ENCODE data around the gene CCDC191. TPM values are rescaled to one million over a fixed set of nuclear protein-coding genes. Genes with fewer than 3 reads are reported as not detected.

Gene CCDC191
- total RNA-seq, 1 experiment from 2014 or later, result 0.56 TPM

DNA sequence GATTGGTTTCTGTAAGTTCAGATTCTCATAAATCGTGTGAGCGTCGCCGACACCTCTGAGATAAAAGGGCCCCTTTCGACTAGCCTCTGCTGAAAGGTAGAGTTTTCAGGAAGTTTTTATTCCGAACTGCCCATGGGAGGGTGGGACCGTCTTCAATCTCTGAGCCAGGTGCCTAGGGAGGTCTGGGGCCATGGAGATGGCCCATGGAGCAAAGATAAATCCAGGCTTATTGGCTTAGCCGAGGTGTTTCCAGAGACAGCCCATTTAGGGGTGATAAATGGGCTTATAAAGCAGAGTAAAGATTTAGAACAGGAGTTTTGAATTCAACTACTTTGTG lies 653 bp upstream of the CCDC191 start:
- DNase-seq (ENCODE audit: low spot score), result no peak

DNA sequence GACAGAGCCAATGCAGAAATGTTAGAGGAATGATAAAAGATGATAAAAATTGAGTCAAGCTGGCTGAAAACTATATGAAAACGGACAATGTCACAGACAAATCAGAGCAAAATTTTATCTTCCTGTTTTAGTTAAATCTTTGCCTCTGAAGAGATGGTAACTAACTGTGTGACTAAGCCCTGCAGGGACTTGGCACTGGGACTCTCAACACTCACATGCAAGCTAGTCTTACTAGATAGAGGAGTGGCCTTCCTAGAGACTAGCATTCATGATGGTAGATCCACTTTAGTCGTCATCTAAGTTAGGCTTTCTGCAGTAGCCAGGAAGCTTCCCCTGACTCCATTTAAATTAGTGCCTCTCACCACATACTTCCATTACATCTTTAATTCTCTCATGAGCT lies 4.1 kb downstream of the CCDC191 start:
- DNase-seq (ENCODE audit: low spot score), result no peak

DNA sequence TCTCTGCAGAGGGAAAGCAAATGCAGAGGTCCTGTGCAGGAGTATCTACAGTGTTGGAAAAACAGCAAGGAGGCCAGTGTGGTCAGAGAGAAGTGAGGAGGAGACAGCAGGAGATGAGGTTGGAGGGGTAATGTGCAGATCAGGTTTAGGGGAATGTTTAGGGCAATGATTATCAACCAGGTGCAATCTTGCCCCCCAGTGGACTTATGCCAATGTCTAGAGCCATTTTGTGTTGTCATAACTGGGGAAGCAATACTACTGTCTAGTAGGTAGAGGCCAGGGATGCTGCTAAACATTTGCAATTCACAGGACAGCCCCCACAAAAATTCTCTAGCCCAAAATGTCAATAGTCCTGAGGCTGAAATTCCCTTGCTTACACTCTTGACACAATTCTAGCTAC lies 13.1 kb downstream of the CCDC191 start:
- DNase-seq (ENCODE audit: low spot score), result no peak

DNA sequence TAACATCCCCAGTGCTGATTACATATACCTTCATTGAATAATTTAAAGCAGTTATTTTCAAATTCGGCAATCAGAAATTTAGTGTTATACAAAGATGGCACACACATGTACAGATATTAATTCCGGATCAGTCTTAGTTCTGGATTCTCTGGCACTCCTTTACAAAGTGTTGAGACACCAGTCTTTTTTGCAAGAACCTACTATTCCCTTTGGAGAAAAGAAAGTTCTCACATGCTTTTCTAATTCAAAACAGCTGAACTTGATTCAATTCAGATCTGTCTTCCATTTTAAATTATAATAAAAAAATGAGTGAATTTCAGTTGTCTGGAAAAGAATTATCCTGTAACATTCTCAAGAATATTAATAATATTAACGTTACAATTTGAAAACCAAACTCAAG lies 20.4 kb downstream of the CCDC191 start:
- DNase-seq (ENCODE audit: low spot score), result no peak

DNA sequence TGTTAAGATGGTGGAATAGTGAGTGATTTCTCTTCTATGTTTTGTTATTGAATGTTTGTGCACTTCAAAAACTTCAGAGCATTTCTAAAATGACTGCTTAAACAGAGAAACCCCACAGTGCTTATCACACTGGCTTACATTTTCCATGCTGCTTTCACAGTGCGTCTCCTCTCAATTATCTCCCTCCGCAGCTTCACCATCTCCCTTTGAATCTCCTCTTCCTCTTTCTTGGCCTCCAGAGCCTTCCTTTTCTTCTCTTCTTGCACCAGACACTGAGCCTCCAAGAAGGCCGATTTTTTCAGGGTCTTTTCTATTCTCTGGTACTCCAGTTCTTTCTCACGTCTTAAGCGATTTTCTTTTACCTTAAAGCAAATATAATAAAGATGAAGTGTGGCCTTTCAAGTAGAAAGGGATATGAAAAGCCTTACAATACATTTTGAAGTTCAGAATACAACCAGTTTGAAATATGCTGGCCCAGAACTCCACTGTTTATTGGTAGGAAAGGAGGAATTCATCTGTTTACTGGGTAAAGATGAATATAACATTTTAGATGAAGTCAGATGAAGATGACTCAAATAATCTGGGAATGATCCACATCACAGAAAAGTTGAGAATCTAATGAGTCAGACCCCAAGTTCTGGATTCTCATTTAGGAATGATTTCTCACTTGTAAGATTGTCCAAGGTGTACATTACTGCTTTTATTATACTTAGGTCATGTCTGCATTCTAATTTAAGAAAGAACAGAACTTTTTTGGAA lies 21.4 kb downstream of the CCDC191 start:
- DNase-seq (ENCODE audit: low spot score), result no peak

DNA sequence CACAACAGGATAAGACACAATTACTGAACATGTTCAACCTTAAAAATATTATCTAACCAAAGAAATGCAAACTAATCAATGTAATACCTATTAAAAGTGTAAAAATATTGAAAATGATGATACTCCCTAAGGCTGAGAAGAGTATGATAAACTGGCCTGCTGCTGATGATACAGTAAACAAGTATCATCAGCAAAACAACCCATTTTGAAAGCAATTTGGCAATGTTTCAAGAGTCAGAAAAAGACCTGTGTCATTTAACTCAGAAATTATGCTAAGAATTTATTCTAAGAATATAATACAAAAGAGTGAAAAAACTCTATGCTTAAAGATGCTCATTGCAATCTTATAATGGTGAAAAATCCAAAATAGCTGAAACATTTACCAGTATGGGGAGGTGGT lies 22.1 kb downstream of the CCDC191 start:
- DNase-seq (ENCODE audit: low spot score), result no peak

DNA sequence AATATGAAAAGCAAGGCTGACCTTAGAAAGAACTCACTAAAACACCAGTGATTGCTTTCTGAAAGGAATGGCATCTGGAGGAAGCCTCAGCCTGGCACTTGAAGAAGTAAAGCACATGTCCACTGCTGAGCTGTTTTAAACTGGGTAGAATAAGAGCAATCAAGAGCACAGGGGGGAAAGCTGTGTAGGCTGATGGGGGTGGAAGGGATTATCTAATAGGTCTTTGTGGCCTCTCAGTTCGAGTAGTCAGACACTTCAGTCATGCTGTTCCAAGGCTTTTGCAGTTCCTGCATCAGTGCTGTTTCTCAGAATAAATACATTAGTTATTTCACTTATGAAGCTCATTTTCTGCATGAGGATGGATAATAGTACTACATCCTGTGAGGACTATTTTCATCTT lies 22.6 kb downstream of the CCDC191 start:
- no peak for DNase-seq (ENCODE audit: low spot score)

DNA sequence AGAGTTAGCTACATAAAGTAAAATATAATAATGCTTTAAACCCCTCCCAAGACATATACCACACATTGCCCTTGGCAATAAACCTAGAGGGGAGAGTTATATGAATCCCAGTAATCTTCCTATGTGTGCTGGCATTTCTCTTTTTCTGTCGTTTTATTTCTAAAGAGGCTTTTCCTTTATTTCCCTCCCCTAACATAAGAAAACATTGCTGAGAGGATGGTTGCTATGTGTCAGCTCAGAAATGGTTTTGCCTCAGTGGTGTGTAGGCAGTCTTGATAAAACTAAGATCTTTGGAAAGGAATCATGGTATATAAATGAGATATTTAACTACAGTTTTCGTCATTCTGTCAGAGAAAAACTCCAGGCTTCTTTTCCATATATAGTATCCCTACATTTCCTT lies 30.0 kb downstream of the CCDC191 start:
- DNase-seq (ENCODE audit: low spot score), result no peak

DNA sequence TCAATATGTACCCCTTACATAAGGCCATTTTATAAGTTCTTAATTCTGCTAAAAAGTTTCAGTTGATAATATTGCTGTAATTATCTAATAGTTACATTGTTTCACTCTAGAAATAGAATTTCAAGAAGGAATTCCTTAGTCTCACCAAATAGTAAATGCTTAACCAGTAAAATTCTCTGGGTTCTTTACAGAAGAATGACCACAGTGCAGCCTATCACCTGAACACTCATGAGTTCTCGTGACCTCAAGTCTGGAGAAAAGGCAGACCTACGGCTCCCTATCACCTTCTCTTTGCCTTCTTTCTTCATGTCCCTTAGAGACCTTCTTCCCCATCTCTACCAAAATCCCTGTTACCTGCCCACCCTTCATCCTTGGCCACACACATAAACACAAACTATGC lies 30.9 kb downstream of the CCDC191 start:
- no peak for DNase-seq (ENCODE audit: low spot score)

DNA sequence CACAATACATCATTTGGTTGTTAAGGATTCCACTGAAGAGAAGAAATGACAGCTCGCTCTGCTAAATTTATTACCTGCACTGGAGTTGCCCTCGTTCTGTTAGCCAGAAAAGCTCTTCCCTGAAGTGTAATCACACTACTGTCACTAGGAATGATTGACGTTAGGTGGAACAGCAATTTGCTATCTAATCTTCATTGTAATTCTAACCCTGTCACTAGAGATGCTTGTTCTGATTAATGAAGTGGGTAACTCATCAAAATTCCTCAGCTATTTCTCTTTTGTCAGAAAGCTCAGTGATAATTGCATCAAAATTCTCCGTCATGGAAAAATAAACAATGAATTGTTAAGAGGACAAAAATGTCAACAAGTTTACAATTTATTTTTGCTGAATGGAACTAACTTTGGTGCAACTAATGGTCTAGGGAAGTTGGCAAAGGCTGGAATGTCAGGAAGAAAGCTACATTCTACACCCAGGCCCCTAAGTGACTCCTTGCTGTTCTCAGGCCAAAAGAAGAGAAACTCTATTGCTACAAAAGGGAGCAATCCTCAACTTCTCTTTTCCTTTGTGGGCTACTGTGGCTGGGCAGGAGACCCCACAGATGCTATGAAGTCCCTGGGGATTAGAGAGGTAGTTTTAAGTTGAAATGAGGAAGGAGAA lies 34.1 kb downstream of the CCDC191 start:
- no peak for DNase-seq (ENCODE audit: low spot score)

DNA sequence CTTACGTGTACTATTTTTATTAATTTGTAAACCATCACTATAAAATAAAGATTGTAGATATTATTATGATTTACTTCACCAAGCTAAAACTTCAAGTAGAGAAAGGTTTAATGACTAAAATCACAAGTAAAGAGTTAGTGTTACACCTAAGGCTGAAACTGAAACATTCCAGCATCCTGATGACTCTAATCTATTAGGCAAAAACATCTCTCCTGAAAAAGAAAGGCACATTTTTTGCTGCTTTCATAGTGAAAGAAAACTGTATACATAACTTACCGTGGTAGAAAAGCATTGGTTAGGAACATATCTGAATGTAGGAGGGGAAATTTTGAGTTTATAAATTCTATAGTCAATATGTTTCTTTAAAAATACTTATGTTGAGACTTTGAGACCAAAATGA lies 35.4 kb downstream of the CCDC191 start:
- DNase-seq (ENCODE audit: low spot score), result no peak

DNA sequence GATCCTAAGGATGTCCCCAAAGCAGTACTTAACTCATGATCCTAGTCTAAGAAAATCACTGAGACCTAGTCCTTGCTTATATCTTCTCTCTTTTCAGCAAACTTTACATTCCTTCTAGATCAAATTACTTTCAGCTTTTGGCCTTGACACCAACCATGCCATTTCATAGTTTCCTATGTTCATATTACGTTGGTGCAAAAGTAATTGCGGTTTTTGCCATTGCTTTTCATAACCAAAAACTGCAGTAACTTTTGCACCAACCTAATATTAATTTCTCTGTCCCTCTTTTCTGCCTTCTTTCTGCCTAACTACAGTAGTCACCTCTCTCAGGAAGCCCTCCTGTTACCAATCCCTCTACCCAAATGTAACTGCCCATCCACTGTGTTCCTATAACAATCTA lies 36.8 kb downstream of the CCDC191 start:
- no peak for DNase-seq (ENCODE audit: low spot score)

DNA sequence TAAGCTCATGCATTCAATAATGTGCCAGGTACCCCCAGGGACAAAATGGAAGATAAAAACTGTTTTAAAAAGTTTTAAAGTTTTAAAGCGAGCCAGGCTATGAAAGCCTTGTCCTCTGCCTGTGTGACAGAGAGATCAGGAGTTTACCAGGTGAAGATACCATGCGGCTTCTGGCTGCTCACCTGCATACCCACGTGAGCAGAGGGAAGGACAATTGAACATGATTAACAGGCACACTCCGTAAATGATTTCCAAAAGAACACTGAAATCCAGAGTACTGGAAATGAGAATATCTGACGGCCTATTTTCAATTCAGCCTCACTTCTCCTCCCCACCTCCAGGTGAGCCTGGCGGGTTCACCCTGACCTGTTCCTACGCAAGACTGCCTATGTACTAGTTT lies 42.1 kb downstream of the CCDC191 start:
- DNase-seq (ENCODE audit: low spot score), result no peak

DNA sequence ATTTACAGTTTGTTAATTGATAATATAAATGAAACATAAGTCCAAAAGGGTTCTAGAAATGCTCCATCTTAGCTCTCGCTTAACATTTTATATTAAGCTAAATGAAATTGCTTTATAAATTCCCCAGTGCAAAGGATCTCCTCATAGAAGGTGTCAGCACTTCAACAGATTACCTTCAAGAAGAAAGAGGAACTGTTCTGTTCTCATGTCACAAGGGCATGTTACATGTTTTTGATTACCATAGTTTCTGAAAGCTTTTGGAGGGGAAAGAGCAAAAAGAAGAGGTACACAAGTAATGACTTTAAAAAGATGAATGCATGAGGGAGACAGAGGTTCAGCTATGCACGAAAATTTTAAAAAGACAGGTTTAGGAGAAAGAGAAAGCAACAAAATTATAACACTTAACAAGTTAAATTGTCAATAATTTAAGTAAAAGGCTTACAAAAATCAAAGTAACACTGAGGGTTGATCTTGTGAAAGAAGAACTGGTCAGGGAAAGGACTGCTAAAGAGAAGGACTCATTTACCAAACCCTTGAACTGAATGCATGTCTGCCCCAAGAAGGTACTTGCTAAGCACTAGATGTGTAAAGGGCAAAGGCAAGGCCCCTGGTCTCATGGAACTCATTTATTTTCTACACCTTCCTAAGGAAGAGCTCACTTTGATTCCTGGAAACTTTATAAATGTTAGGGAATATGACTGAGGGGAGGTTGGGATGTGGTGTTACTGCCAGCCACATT lies 45.1 kb downstream of the CCDC191 start:
- DNase-seq (ENCODE audit: low spot score), result no peak

DNA sequence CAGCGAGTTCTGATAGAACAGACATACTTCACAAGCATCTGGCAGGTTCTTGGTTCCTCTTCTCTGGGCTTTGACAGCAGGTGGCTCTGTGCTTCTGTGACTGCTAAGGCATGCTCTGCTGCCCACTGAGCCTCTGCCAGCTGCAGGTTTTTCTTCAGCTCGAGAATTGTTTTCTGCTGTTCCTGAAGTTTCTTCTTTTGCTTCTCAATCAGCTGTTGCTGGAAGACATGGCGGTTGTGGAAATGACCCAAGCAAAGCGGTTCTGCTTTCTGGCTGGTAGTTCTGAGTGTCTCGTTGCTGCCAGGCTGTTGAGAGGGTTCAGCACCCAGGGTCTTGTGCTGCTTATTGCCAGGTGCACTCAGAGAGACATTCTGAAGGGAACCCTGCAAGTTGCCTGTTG lies 50.8 kb downstream of the CCDC191 start:
- DNase-seq (ENCODE audit: low spot score), result no peak

DNA sequence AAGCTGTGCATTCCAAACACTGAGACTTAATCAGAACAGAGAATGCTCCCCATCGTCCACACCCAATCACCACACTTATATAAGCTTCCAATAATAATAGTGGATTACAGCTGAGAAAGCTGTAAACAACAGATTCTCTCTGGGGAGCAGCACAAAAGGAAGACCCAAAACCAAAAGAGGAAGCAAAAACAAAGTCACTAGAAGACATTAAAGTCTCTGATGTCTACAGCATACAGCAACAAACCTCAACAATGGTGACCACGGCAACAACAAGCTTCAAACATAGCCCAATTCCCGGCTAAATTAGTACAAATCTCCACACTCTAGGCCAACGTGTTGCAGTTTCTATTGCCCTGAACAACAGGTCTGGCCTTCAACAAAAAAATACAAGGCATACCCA lies 70.8 kb downstream of the CCDC191 start:
- no peak for DNase-seq (ENCODE audit: low spot score)

DNA sequence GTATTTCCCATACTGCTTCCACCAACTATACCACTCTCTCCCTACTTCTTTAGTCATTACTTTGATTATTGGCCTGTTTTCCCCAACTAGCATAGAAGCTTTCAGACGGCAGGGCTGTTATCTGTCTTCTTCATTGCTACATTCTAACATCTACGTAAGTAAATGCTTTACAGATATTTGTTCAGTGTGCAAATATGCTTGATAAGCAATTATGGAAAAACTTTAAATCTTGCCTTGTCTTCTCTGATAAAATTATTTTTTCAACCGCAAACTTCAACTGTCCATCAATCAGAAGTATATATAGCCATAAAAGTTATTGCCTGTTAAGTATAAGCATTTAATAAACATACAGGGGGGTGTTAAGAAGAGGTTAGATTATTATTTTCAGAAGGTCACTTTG lies 72.8 kb downstream of the CCDC191 start:
- DNase-seq (ENCODE audit: low spot score), result no peak

DNA sequence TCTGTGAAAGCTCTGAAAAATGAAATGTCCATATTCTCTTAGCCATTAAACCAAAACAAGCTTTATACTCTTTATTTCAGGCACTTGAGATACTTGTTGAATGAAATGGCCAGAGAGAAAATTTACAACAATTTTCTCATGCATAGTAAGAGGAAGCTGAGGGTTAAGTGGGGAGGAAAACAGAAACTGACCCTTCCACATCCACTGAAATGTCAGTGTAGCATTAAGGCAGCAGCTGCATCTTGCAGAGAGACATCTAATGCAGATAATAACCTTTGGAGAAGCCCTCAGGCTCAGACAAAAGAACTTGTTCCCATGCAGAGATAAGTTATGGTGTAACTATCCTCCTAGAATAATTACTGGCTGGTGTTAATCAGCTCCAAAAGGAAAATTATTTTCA lies 74.5 kb downstream of the CCDC191 start:
- no peak for DNase-seq (ENCODE audit: low spot score)

DNA sequence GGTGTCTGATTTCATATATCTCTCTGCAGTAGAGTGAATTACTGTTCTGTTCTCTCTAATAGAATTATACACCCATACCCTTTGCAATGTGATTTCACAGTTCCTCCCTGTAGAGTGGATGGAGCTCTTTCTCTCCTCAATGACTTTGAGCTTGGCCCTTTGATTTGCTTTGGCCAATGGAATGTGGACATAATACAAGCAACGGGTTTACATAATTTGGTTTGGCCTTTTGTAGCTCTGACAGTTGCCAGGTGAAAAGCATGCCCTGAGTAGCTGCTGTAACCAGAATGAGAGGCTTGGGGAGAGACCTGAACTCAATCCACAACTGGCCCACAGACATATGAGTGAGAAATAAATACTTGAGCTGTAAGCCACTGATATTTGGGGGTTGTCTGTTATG lies 76.4 kb downstream of the CCDC191 start:
- no peak for DNase-seq (ENCODE audit: low spot score)

DNA sequence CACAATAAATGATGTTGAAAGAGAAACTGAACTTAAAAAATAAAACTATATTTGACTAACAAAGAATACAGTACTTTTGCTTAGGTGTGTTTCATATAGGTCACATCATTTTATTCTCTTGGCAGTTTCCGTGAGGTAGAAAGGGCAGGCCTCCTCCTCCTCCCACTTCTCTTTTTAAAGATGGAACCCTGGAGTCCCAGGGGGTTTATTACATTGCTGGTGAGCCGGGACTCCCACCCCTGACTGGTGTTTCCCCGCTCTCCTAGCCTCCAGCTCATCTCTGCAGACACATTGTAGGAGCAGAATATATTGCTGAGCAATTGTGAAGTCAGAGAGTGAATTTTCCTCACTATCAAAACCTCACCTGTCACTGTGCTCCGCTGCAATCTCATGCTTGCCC lies 78.5 kb downstream of the CCDC191 start:
- no peak for DNase-seq (ENCODE audit: low spot score)

DNA sequence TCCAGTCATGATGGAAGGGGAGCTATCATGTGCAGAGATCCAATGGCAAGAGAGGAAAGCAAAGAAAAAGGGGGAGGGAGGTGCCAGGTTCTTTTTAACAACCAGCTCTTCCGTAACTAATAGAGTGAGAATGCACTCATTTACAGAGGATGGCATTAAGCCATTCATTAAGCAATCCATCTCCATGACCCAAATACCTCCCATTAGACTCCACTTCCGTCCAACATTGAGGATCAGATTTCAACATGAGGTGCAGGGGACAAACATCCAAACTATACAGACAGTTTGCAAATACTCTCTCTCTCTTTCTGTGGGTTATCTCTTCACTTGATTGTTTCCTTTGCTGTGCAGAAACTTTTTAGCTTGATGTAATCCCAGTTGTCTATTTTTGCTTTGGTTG lies 87.3 kb downstream of the CCDC191 start:
- DNase-seq (ENCODE audit: low spot score), result no peak

DNA sequence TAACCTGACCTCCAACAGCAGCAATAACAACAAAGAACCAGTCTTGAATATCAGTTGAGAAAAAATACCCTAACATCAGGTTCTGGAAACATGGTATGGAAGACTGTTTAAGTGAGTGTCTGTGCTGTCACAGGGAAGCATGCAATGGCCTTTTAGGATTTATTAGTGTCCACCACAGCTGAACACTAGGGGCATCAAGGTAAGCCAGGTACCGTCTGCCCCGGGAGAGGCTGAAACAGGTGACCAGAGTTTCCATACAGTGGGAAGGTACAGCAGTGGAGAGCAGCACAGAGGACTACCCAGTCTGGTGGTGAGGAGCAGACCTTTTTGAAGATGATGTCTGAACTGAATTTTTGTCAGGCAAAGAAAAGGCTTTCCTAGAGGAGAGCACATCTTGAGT lies 90.2 kb downstream of the CCDC191 start:
- DNase-seq (ENCODE audit: low spot score), result no peak

DNA sequence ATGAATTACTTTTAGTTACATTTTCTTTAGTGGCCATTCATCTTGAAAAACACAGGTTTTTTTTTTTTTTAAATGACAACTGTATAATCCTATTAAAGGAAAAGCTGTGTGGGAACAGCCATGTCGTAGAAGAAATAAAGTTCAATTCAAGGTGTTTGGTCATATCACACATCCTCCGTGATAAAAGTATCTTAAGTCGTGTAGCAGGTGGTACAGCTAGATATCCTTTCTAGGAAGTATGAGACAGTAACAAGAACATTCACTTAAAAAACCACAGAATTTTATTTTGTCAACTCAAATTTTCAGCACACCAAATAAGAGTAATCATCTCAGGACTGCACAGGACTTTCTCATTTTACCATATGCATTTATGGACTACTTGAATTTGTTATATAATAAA lies 92.4 kb downstream of the CCDC191 start:
- DNase-seq (ENCODE audit: low spot score), result no peak

Measured in H4 (cell line).